CD4-positive, CD25-positive, alpha-beta regulatory T cell (primary cell): Measurements from ENCODE around the gene EXOC3L1. TPM values are rescaled to one million over a fixed set of nuclear protein-coding genes. Genes with fewer than 3 reads are reported as not detected.

Experiments
- ATAC-seq, 2 donors: fragments of 150-1000 bp; cut with Tn5 transposase; one replicate each; pipeline ENCODE4 v1.10.0; 2021; ENCODE audit warnings: low read depth in 2 of 2, moderate number of reproducible peaks in 2 of 2, moderate library complexity in 1 of 2
- DNase-seq, 3 donors: peaks; one replicate each; pipeline versions ENCODE4 v3.0.0 to v3.0.0-alpha.2; 2012 to 2022; ENCODE audit warnings: mixed read lengths in 1 of 3
- H3K27ac ChIP-seq: one replicate; pipeline ENCODE4 v1.7.0; 2013; ENCODE audit warnings: mild to moderate bottlenecking, low read length; ENCODE audit not compliant: insufficient read depth, poor library complexity, severe bottlenecking
- H3K27me3 ChIP-seq: one replicate; pipeline ENCODE4 v1.7.0; 2013; ENCODE audit warnings: low read length; ENCODE audit not compliant: control insufficient read depth, insufficient read depth
- H3K36me3 ChIP-seq: one replicate; pipeline ENCODE4 v1.7.0; 2013; ENCODE audit warnings: mild to moderate bottlenecking, low read length, moderate library complexity; ENCODE audit not compliant: control insufficient read depth, insufficient read depth
- H3K4me1 ChIP-seq: 2 replicates; pipeline ENCODE4 v1.7.0; 2013; ENCODE audit warnings: mild to moderate bottlenecking, low read length; ENCODE audit not compliant: insufficient read depth, control insufficient read depth, poor library complexity, severe bottlenecking
- H3K4me3 ChIP-seq: one replicate; pipeline ENCODE4 v1.7.0; 2013; ENCODE audit warnings: low read depth, mild to moderate bottlenecking, low read length, moderate library complexity
- H3K9me3 ChIP-seq, 2 experiments: 1 replicate in 1 of 2; 2 replicates in 1 of 2; pipeline ENCODE4 v1.7.0; 2013; ENCODE audit warnings: low read length in 2 of 2, mild to moderate bottlenecking in 1 of 2, moderate library complexity in 1 of 2; ENCODE audit not compliant: control insufficient read depth in 2 of 2
- H3K27ac Mint-ChIP-seq, 3 donors: one replicate each; pipeline ENCODE4 v1.8.0; 2020 to 2022; ENCODE audit warnings: mild to moderate bottlenecking in 3 of 3, mixed read lengths in 3 of 3, moderate library complexity in 2 of 3
- H3K27me3 Mint-ChIP-seq: one replicate; pipeline ENCODE4 v1.8.0; 2022; ENCODE audit warnings: mild to moderate bottlenecking, mixed read lengths
- H3K36me3 Mint-ChIP-seq: one replicate; pipeline ENCODE4 v1.8.0; 2020; ENCODE audit warnings: mixed read lengths
- H3K4me1 Mint-ChIP-seq, 4 donors: one replicate each; pipeline ENCODE4 v1.8.0; 2020 to 2022; ENCODE audit warnings: mixed read lengths in 4 of 4, mild to moderate bottlenecking in 1 of 4
- H3K4me3 Mint-ChIP-seq, 4 donors: one replicate each; pipeline ENCODE4 v1.8.0; 2020 to 2022; ENCODE audit warnings: mild to moderate bottlenecking in 4 of 4, mixed read lengths in 4 of 4, moderate library complexity in 3 of 4
- H3K9me3 Mint-ChIP-seq, 7 donors: one replicate each; pipeline ENCODE4 v1.8.0; 2020 to 2022; ENCODE audit warnings: mixed read lengths in 7 of 7, mild to moderate bottlenecking in 3 of 7, moderate library complexity in 2 of 7
- polyA plus RNA-seq, 4 donors: library from polyadenylated mRNA; unstranded; fragments of 300-500 nt; fragmentation: Illumina TruSeq; gene quantifications; one replicate each; pipeline ENCODE4 v1.2.3, GENCODE V29; 2021
- total RNA-seq: library from RNA; stranded (reverse); gene quantifications from one replicate; pipeline ENCODE4 v1.2.3, GENCODE V29; 2022

EXOC3L1 gene
- total and polyA plus RNA-seq, 5 donors from 2014 or later = 0.25 to 0.86 (median 0.35) TPM; not detected in 2

DNA sequence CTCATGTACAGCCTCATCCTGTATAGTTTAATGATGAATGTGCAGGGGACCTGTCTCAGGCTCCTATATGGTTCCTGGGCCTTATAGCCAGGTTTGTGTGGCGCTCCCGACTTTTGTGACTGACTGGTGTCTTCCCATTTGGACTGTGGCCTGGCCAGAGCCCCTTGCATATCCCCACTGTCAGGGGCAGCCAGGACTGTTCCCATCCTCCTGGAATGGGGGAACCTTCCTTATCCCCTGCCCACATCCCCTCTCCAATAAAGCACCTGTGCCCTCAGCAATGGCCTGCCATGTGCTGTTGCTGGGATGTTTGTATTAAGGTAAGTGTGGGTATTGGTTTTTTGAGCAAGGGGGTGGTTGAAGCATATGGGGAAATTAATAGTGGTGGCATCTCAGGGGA, 41.7 kb downstream of the EXOC3L1 start:
- H3K4me3 Mint-ChIP-seq = peak overlapping the region in 3 of 4 donors; percentile 28 to 72 (median 52)
- no peaks in the 10 kb centered on the region for H3K9me3 Mint-ChIP-seq
- H3K27ac Mint-ChIP-seq = no peak overlapping the region
- no peak for DNase-seq
- Histone ChIP-seq H3K27ac (no peak overlapping the region), H3K4me1 (peaks cover 16% of the 10 kb centered on the region), H3K27me3 (no peaks in the 10 kb centered on the region), H3K4me3 (no peak overlapping the region), H3K9me3 (no peaks in the 10 kb centered on the region), H3K36me3 (peaks cover 34% of the 10 kb centered on the region)
- ATAC-seq = no peak
- H3K4me1 Mint-ChIP-seq = peaks cover 0 to 19% (median 9%) of the 10 kb centered on the region in 4 donors
- peaks cover 45% of the 10 kb centered on the region for H3K36me3 Mint-ChIP-seq
- peaks cover 16% of the 10 kb centered on the region for H3K27me3 Mint-ChIP-seq

DNA sequence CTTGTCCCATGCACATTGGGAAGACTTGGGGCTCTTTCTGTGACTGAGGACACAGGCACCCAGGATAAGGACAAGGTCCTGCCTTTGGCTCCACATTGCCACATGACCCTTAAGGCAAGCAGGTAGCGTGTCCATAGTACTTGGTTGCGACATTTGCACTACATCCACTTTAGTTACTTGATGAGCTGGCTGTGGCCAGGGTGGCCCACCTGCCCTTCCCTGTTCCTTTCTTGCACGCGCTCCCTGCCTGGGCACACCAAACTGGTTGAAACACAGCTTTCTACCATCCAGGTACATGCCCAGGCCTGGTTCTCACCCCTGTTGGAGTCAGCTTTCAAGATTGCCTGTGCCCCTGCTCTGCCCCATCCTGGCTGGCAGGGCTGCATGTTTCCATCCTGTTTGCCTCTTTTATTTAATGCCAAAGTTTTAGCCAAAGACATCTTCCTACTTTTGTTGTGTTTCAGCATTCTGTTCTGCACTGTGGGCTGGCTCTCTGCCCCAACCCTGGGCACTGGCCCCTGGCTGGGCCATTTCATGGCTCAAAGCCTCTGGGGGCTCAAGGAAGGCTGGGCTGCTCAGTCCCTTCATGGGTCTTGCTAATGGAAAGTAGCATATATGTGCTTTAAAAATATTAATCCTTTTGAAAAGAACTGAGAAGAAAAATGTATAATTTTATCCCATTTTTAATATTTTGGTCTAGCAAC, 42.3 kb downstream of the EXOC3L1 start:
- H3K27ac Mint-ChIP-seq = no peak overlapping the region

DNA sequence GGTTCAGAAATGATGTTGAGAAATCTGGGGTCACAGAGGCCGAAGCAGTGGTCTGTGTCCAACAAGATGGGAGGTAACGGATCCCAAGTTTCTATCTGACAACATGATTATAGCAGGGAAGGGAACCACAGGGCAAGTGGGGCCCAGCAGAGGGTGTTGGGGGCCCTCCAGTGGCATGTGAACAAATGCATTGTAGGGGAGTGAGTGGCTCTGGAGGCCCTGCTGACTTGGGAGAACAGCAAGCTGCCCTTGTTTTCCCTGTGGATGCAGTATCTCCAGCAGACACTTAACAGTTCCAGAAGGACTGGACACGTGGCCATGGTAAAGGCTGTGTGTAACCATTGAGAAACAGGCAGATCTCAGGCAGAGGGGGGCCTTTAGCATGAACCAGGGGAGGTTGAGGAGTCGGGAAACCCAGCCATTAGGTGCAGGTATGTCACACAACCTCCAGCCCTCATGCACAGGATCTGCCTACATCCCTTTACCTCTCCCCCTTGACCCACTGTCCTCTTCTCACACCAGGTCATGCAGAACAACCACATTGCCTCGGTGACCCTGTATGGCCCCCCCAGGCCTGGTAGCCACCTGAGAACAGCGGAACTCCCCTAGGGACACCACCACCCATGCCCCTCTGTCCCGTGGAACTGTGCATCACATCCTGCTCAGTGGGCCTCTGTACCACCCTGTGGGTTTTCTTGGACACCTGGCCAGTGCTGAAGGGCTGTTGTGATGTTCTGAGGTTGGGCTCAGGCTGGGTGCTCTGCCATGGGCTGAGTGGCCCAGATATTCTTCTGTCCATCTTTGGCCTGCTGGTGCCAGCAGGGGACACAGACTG, 43.2 kb downstream of the EXOC3L1 start:
- no peaks in the 10 kb centered on the region for H3K9me3 Mint-ChIP-seq
- DNase-seq = no peak
- peaks cover 43% of the 10 kb centered on the region for H3K36me3 ChIP-seq
- H3K4me1 Mint-ChIP-seq = peaks cover 0 to 10% (median 6%) of the 10 kb centered on the region in 4 donors
- H3K27me3 ChIP-seq = no peaks in the 10 kb centered on the region
- no peak overlapping the region for H3K4me3 ChIP-seq
- H3K27ac Mint-ChIP-seq = no peak overlapping the region
- H3K4me1 ChIP-seq = peaks cover 16% of the 10 kb centered on the region
- no peak overlapping the region for H3K27ac ChIP-seq
- H3K9me3 ChIP-seq = no peaks in the 10 kb centered on the region
- H3K36me3 Mint-ChIP-seq = peaks cover 56% of the 10 kb centered on the region
- H3K27me3 Mint-ChIP-seq = peaks cover 9% of the 10 kb centered on the region
- no peak for ATAC-seq
- H3K4me3 Mint-ChIP-seq = no peak overlapping the region

More for the DNA sequence above, 42.3 kb downstream of the EXOC3L1 start:
- no peak for DNase-seq
- peaks cover 10% of the 10 kb centered on the region for H3K27me3 Mint-ChIP-seq
- no peak overlapping the region for H3K27ac ChIP-seq
- no peaks in the 10 kb centered on the region for H3K9me3 ChIP-seq
- H3K36me3 ChIP-seq = peaks cover 40% of the 10 kb centered on the region
- ATAC-seq = no peak
- H3K27me3 ChIP-seq = no peaks in the 10 kb centered on the region
- peaks cover 0 to 13% (median 8%) of the 10 kb centered on the region in 4 donors for H3K4me1 Mint-ChIP-seq
- peak overlapping the region in 1 of 4 donors; percentile 72 for H3K4me3 Mint-ChIP-seq
- peaks cover 49% of the 10 kb centered on the region for H3K36me3 Mint-ChIP-seq
- H3K4me3 ChIP-seq = no peak overlapping the region
- H3K4me1 ChIP-seq = peaks cover 16% of the 10 kb centered on the region
- H3K9me3 Mint-ChIP-seq = no peaks in the 10 kb centered on the region

DNA sequence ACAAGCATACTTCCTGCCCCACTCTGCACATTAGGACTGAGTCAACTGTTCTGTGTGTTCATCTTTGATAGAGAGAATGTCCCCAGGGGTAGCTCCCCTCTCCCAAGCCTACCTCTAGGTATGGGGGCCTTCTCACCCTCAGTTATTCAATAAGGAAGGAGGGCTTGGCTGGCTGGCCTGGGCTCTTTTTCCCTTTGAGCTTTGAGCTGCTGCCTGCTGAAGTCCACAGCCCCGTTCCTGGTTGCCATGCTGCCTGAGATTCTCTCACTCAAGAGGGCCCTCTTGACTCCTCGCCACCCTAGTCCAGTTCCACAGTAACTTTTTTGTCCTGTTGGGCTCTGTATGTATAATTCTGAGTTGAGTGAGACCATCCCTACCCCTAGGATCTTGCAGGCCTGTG, 44.2 kb downstream of the EXOC3L1 start:
- Histone ChIP-seq H3K4me1 (peaks cover 11% of the 10 kb centered on the region), H3K36me3 (peaks cover 53% of the 10 kb centered on the region), H3K27ac (no peak overlapping the region), H3K9me3 (no peaks in the 10 kb centered on the region), H3K27me3 (no peaks in the 10 kb centered on the region), H3K4me3 (no peak overlapping the region)
- Mint-ChIP-seq H3K27me3 (peaks cover 5% of the 10 kb centered on the region), H3K36me3 (peaks cover 65% of the 10 kb centered on the region), H3K4me1 (peaks cover 0 to 5% (median 1%) of the 10 kb centered on the region in 4 donors), H3K4me3 (no peak overlapping the region), H3K9me3 (no peaks in the 10 kb centered on the region), H3K27ac (no peak overlapping the region)
- DNase-seq = no peak
- ATAC-seq = no peak

DNA sequence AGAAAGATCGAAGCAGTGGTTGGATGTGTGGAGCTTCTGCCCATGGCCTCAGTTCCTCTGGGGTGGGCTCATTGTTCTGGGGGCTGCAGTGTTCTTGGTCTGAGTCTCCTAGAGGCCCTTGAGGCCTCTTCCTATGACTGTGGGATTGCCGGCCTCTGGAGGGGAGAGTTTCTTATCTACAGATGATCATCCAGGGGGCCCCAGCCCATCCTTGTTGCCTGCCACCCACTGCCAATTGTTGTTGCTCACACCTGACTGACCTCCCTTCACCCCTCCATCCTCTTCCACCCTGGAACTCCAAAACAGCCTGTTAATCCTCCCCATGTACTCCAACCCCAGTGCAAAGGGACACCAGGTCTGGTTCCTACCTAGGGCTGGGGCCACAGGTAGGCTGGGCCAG, 45.0 kb downstream of the EXOC3L1 start:
- no peak for DNase-seq
- H3K27me3 Mint-ChIP-seq = peaks cover 5% of the 10 kb centered on the region
- H3K9me3 ChIP-seq = no peaks in the 10 kb centered on the region
- H3K36me3 Mint-ChIP-seq = peaks cover 73% of the 10 kb centered on the region
- peaks cover 3% of the 10 kb centered on the region for H3K4me1 ChIP-seq
- peaks cover 61% of the 10 kb centered on the region for H3K36me3 ChIP-seq
- no peaks in the 10 kb centered on the region for H3K9me3 Mint-ChIP-seq
- H3K27ac Mint-ChIP-seq = peak overlapping the region in 1 of 3 donors; percentile 38
- H3K4me1 Mint-ChIP-seq = peaks cover 0 to 5% (median 1%) of the 10 kb centered on the region in 4 donors
- ATAC-seq = no peak
- H3K27ac ChIP-seq = no peak overlapping the region
- no peaks in the 10 kb centered on the region for H3K27me3 ChIP-seq
- no peak overlapping the region for H3K4me3 ChIP-seq
- H3K4me3 Mint-ChIP-seq = peak overlapping the region in 1 of 4 donors; percentile 15

DNA sequence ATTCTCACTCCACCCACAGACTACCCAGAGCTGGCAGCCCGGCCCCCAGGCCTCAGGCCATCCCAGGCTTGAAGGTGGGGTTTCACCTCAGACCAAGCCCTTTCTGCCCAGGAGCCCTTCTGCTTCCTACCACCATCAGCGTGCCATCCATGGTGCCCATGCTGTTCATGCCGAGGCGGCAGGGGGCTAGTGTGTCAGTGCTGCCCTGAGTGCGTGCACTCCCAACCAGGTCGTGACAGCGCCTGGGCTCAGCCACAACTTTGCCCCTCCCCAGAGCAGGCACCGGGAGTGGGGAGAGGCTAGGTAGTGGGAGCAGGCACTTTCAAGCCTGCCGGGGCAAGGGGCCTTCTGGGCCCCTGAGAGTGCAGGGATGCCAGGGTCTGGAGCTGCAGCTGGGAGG, 47.6 kb downstream of the EXOC3L1 start:
- Mint-ChIP-seq H3K27ac (no peak overlapping the region), H3K9me3 (no peaks in the 10 kb centered on the region), H3K27me3 (no peaks in the 10 kb centered on the region), H3K4me1 (no peaks in the 10 kb centered on the region), H3K36me3 (peaks cover 76% of the 10 kb centered on the region), H3K4me3 (no peak overlapping the region)
- ATAC-seq (no peak), DNase-seq (no peak)
- Histone ChIP-seq H3K4me3 (no peak overlapping the region), H3K9me3 (no peaks in the 10 kb centered on the region), H3K27me3 (no peaks in the 10 kb centered on the region), H3K27ac (no peak overlapping the region), H3K4me1 (no peaks in the 10 kb centered on the region), H3K36me3 (peaks cover 71% of the 10 kb centered on the region)

DNA sequence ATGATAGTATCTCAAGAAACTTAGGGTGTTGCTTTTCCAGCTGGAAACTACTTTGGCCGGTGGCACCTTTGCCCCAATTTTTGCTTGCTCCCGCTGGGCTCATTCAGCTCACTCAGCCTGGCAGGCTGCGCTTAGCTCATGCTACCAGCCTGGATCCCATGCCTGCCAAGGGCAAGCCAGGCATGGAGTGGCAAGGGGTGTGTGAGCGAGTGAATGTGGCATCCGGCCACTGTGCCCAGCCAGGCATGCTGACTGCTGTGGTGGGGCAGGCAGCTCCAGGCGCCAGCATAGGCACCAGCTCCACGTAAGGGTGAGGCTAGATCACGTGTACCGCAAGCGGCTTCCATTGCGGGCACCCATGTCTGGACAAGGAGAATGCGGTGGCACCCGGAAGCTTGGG, 48.5 kb downstream of the EXOC3L1 start:
- peaks cover 68% of the 10 kb centered on the region for H3K36me3 Mint-ChIP-seq

More for the DNA sequence above, 48.5 kb downstream of the EXOC3L1 start:
- H3K36me3 ChIP-seq = peaks cover 69% of the 10 kb centered on the region
- no peak overlapping the region for H3K27ac Mint-ChIP-seq
- no peak for ATAC-seq
- H3K4me3 Mint-ChIP-seq = no peak overlapping the region
- H3K27me3 ChIP-seq = no peaks in the 10 kb centered on the region
- H3K9me3 Mint-ChIP-seq = no peaks in the 10 kb centered on the region
- no peak for DNase-seq
- no peaks in the 10 kb centered on the region for H3K4me1 ChIP-seq
- no peak overlapping the region for H3K27ac ChIP-seq
- H3K4me3 ChIP-seq = no peak overlapping the region
- H3K27me3 Mint-ChIP-seq = no peaks in the 10 kb centered on the region
- no peaks in the 10 kb centered on the region for H3K9me3 ChIP-seq
- H3K4me1 Mint-ChIP-seq = no peaks in the 10 kb centered on the region
